NCI-H1417 treated with DMSO at 0.1 percent for 48 hours (cell line): ENCODE data around the gene HOXC9.

ENCODE experiments used
- DNase-seq: peaks from one replicate; lab custom pipeline; 2025; lab: John Stamatoyannopoulos, UW

HOXC9 gene

DNA sequence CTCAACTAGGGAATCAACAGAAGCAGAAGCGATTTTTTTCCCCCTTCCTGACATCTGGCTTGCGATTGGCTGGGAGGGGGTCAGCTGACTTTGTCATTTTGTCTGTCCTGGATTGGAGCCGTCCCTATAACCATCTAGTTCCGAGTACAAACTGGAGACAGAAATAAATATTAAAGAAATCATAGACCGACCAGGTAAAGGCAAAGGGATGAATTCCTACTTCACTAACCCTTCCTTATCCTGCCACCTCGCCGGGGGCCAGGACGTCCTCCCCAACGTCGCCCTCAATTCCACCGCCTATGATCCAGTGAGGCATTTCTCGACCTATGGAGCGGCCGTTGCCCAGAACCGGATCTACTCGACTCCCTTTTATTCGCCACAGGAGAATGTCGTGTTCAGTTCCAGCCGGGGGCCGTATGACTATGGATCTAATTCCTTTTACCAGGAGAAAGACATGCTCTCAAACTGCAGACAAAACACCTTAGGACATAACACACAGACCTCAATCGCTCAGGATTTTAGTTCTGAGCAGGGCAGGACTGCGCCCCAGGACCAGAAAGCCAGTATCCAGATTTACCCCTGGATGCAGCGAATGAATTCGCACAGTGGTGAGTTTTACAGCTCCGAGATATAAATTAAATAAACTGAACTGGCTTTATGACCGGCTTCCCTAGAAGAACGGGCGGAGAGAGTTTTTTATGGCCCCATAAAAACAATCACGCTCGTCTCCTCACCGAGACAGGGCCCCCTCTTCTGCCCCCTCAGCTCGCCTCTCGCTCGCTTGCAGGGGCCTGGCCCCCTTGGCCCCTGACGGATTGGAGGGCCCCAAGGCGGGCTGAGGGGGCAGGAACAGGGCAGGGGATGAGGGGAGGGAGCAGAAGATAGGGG is 28.6 kb downstream of the HOXC9 start, which contains the start of gene HOXC6:
HOXC6 (plus strand) TSS at position 127 of the 888 bp plus-strand sequence; CDS start at position 209, 82 bp downstream.
- DNase-seq = no peak

DNA sequence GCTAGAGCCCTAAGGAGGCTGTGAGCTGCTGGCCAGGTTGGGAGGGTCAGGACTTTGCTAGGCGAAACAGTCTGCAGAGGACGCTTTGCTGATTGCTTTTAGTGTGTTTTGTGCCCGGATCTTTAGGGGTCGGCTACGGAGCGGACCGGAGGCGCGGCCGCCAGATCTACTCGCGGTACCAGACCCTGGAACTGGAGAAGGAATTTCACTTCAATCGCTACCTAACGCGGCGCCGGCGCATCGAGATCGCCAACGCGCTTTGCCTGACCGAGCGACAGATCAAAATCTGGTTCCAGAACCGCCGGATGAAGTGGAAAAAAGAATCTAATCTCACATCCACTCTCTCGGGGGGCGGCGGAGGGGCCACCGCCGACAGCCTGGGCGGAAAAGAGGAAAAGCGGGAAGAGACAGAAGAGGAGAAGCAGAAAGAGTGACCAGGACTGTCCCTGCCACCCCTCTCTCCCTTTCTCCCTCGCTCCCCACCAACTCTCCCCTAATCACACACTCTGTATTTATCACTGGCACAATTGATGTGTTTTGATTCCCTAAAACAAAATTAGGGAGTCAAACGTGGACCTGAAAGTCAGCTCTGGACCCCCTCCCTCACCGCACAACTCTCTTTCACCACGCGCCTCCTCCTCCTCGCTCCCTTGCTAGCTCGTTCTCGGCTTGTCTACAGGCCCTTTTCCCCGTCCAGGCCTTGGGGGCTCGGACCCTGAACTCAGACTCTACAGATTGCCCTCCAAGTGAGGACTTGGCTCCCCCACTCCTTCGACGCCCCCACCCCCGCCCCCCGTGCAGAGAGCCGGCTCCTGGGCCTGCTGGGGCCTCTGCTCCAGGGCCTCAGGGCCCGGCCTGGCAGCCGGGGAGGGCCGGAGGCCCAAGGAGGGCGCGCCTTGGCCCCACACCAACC is 29.8 kb downstream of the HOXC9 start:
- DNase-seq = no peak

DNA sequence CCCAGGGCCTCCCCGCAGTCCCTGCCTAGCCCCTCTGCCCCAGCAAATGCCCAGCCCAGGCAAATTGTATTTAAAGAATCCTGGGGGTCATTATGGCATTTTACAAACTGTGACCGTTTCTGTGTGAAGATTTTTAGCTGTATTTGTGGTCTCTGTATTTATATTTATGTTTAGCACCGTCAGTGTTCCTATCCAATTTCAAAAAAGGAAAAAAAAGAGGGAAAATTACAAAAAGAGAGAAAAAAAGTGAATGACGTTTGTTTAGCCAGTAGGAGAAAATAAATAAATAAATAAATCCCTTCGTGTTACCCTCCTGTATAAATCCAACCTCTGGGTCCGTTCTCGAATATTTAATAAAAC is 30.5 kb downstream of the HOXC9 start:
- no peak for DNase-seq

DNA sequence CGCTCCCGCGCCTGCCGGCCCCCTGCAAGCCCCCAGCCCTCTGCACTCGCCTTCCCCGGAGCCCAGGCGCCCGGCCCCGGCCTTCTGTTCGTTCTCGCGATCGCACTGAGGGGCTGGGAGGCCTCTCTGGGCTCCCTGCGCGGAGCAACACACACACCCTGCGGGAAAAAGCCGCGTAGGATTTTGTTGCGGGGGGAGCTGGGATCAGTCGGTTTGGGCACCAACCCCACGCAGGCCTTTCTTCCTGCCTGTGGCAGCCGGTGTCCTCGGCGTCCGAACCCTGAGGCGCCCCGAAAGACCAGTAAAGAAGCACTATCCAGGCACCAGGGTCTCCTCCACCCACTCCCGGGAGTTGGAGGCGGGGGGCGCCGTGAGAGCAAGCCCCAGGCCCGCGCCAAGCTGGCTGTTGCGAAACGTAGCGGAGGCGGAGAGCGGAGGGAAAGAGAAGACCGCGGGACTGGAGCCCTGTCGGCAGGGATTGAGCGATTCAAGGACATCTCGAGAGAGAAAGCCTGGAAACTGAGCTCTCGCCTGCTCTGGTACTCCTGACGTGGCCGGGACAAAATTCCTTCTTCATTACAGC is 31.0 kb downstream of the HOXC9 start:
- no peak for DNase-seq

DNA sequence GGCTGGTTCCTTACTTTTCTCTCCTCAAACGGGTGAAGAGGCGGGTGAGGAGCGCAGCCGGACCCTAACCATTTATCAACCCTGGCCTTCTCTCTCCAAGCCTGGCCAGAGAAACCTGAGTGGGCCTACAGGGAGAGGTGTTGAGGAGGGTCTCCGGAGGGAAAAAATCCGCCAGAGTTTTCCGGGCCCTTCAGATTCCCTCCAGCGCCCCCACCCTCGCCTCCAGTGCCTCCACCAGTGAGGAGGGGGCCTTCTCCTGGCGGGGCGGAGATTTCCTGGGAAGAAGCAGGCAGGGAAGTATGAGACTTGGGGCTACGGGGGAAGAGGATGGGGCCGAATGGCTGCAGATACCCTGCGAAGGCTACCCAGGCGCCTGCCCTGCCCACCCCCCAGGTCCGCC is 31.5 kb downstream of the HOXC9 start:
- DNase-seq = no peak

DNA sequence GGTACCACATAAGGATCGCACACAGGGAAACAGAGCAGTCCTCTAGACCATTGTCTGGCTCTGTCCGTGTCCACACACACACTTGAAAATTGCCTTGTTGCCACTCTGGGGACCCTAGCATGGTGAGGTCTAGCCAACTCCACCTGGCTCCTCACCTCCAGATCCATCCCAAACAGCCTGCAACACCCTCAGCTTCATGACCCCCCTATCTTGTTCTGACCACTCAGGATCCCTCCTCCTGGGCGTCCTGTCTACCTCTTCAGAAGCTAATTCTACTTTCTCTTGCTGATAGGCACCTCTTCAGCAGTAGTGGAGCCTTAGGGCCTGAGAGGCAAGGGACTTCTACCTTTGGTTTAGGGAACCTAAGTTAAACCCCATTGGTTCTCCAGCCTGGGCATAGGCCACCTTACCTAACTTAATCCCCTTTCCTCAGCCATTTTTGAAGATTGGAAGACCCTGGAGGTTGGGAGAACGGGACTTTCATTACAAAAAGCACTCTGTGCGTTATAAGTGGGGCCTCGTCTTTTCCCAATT is 32.2 kb downstream of the HOXC9 start:
- no peak for DNase-seq

DNA sequence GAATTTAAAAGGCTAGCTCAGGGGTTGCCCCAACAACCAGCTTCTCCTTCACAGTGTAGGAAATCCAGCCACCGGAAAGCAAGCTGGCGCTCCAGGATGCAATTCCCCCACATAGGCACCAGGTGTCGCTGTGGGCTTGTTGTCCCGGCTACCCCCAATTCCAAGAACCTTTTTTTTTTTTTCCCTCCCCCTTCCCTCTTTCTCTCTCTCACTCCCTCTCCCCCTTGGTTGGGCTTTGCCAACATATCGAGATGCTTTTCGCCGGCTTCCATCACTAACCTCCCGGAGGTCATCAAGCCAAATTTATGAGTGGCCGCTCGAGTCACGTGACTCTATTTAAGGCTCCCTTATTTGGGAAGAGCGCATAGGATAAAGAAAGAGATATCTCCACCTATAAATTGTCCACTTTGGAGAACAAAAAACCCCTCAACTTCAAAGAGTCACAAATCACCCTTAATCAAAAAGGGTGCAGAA is 32.7 kb downstream of the HOXC9 start, which contains the start of gene HOXC5:
HOXC5 (plus strand) TSS at position 424 of the 474 bp plus-strand sequence. CDS start 73 bp downstream, outside the sequence.
- no peak for DNase-seq

DNA sequence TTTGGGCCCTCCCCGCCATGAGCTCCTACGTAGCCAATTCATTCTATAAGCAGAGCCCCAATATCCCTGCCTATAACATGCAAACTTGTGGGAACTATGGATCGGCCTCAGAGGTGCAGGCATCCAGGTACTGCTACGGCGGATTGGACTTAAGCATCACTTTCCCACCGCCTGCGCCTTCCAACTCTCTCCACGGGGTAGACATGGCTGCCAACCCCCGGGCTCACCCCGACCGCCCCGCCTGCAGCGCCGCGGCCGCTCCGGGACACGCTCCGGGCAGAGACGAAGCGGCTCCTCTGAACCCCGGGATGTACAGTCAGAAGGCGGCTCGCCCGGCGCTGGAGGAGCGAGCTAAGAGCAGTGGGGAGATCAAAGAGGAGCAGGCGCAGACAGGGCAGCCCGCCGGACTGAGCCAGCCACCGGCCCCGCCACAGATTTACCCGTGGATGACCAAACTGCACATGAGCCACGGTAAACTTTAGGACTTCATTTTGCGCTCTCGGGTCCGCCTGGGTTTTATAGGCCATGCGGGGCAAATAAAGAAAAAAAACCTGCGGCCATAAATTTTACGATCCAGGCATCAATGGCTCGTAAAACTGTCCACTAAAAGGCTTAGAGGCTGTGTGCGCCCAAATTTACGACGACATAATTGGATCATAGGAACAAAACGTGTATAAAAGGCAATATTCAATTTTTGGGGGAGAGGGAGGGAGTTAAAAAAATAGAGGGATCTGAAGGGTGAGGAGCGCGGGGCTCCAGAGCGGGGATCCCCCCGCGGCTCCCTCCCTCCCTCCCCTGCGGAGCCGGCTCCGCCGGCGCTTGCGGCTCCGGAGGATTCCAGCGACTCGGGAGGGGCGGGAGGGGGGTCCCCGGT is 33.4 kb downstream of the HOXC9 start:
- DNase-seq = peak; percentile 71

DNA sequence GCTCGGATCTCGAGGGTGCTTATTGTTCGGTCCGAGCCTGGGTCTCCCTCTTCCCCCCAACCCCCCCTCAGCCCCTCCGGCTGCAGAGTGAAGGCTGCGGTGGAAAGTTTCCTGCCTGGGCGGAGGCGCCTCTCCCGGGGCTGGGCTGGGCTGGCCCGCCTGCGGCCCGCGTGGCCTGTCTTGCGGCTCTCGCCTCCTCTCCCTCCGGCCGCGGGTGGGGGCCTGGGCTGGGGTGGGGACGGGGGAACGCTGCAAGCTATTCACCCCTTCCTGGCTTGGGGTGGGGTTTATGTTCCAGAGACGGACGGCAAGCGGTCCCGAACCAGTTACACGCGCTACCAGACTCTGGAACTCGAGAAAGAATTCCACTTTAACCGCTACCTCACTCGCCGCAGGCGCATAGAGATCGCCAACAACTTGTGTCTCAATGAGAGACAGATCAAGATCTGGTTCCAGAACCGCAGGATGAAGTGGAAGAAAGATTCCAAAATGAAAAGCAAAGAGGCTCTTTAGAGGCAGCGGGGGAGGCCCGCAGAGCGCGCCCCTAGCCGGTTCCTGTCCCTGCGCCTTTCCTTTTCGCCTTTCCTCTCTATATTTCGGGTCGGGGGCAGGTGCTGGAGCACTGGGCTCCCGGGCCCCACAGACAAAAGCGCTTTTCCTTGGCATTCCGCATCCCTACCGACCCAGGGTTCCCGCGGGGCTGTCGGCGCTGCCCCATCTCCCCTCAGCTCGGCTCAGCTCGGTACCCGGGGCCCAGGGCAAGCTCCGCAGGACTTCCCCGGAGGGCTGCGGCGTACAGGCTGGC is 34.2 kb downstream of the HOXC9 start:
- no peak for DNase-seq

DNA sequence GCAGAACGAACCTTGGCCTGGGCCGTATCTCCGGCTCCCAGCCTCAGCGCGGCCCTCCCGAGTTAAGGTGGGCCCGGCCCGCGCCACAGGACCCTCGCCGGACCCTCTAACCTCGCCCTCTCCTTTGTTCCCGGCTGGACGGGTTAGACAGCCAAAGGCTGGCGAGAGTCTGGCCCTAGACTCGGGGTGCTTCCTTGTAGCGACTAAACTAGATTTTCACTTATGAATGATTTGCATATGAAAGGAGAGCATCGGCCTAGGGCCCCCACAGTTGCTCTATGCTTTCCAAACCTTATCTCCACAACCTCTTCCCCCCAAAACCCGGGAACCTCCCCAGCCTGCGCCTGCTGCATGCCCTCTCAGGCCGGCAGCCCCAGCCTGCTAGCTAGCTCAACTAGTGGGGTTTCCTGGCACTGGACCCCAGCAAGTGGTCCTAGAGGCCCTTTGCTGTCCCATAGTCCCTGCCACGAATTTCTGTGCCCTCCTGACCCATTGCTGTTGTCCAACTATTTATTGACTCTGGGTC is 34.9 kb downstream of the HOXC9 start:
- no peak for DNase-seq

DNA sequence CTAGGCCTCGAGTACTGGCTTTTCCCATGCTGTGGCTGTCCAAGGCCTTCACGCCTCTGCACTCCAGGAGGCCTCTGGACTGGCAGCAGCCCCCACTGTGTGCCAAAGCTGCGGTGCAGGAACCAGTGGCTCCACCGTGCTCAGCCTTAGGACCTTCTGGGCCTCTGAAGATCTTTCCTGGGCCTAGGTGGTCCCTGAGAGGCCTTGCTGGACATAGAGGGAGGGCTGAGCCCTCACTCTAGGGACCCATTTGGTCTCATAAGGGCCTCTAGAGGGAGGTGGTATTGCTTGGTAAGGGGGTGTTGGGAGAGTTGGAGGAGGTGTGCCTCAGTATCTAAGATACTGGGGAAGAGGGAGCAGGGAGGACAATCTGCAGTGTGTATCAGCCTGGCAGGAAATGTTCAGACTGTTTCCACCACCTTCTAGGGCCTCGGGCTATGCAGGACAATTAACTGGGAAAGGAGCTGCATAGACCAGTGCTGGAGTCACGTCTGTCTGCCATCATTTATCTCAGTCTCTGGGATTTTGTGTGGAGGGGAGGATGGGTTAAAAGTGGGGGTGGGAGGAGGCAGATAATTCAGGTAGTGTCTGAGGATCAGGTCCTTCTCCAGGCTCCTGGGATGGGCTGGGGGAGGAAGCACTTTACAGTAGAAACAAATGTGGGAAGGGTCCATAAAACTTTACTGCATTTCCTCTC is 35.8 kb downstream of the HOXC9 start:
- DNase-seq = no peak

DNA sequence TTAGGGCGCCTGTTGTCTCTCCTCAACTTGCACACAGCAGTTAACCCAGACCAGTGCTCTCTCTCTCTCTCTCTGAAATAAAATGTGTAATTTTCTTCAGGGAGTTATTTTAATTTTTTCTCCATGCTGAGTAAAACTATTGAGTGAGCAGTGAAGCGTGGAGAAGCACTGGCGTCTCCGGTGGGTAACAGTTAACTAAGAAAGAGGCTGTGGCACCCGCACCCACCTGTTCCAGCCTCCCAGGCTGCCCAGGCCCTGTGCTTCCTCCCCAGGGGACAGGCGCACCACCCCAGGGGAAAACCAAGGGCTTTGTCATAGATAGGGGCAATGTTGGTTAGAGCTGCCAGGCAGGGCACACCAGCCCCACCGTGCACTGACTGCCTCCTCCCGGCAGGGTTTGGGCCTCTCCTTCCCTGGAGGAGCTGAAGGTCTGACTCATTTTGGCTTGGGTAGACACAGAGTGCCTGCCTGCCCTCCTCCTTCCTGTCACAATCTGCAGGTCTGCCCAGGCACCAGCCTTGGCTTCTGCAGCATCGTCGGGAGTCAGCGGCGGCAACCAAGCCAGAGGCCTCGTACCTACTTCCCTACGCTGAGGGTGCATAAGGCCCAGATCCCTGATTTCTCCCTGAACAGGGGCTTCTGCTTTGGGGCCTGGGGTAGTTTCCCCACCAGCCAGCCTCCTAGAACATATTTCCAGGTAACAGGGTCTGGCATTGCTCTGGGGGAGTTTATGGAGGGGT is 36.8 kb downstream of the HOXC9 start:
- no peak for DNase-seq

DNA sequence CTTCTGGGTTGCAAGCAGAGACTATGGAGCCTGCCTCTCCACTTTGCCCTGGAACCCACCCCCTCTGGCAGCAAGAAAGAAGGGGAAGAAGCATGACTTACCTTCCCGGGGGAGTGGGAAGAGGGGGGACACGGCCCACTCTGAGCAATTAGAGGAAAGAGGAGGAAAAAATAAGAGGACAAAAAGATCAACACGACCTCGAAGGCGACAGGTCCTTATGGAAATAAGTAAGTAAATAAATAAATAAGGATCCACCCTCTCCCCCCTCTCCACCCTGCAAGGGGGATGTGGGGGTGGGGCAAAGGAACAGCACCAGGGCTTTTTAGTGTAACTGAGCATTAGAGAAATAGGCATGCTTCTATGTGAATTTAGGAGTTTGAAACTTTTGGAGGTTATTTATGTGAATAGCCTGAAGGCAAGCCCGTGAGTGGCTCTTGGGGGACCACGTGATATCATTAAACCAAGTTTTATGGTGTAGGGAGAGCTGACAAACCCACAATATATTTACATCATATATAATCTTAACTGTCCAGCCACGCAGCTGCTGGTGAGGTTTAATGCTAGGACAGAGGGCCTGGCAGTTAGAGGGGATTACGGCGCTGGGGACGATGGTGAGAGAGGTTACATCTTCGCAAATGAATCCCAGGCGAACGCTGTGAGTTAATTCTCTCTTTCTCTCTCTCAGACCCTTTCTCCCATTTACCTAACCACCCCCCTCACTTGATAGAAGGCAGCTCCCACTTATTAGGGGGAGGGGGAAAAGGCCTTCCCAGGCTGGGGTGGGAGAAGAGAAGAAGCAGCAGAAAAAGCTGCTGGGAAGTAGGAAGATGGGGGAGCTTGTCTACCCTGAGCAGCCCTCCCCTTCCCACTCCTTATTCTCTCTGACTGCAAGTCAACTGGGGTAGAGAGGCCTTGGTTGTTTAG is 37.7 kb downstream of the HOXC9 start:
- no peak for DNase-seq

DNA sequence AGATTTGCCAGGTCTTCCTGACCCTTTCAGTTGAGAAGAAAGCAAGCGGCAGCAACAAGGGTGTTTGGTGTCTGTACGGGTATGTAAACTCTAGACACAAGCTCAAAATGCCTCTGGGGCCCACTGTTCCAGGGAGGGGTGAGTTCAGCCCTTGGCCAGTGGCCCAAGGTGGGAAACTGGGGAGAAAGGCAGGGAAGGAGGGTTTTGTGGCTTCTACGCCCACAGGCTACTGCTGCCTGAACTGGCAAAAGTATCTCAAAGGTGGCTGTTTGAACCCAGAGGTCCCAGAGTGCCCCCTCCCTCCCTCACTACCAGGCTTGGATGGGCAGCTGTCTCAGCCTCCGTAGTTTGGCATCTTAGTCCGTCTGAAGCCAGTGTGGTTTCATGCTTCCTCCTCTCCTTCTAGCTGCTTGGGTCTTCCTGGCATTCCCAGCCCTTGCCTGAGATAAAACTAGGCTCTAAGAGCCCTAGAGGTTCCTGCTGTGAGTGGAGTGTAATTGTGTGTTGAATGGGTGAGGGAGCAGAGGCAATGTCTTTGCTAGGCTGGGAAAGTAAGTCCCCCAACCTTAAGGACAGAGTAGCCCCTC is 38.4 kb downstream of the HOXC9 start:
- DNase-seq = no peak

DNA sequence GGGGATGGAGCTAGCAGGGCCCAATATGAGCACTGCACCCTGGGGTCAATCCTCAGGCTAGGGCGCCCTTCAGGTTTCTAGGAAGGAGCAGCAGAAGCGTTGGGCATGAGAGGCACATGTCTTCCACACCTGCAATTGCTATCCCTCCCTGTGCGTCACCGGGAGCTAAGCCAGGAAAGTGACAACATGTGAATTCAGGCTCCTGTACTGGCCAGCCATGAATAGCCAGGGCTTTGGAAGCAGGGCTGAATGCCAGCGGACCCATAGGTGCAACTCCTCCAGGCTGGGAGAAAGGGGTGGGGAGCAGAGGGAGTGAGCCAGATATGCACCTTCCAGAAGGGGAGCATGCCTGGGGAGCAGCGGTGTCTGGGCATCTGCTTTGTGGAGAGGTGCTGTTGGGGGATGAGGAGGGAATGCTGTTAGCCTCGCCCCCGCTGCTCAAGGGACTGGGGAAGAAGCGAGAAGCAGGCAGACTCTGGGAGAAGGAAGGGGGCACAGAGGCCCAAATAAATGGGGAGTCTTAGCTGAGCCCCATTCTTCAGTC is 39.0 kb downstream of the HOXC9 start:
- no peak for DNase-seq

DNA sequence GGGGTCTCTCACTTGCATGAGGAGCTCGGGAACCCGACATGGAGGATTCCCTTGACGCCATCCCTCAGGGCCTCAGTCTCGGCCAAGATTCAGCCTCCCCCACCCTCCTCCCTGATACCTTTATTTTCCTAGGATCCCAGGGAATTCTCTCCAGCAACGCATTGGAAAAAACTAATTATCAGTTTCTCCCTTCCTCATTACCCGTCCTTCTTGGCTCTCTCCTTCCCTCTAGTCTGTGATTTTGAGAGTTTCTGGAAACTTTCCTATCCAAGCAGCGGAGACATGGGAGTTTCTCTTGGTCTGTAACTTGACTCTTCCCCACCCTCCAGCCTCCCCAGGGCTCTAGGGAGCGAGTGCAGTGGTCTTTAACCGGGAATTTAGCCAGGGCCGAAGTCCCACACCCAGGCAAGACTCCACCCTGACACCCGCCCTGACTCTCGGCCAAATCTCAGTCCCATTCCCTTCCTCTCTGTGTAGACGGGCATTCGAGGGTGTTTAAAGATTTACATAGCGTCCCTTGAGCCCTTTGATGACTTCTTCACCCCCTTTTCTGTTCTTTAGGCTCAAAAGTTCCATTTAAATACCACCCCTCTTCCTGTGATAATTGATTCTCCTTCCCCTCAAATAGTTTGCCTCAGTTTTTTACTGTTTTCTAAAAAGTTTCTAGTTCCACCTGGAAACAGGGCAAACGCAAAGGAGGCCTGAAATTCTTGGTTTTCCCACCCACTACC is 39.6 kb downstream of the HOXC9 start:
- DNase-seq = no peak
